HG03565 (cell line): Measurements from ENCODE around the gene ATP12A.

ENCODE experiments used
- ATAC-seq: cut with Tn5 transposase; IDR thresholded peaks from one replicate; pipeline ENCODE4 v1.9.1; 2021; ENCODE audit warnings: mild to moderate bottlenecking, moderate library complexity; ENCODE audit not compliant: unreplicated experiment

Gene ATP12A

DNA sequence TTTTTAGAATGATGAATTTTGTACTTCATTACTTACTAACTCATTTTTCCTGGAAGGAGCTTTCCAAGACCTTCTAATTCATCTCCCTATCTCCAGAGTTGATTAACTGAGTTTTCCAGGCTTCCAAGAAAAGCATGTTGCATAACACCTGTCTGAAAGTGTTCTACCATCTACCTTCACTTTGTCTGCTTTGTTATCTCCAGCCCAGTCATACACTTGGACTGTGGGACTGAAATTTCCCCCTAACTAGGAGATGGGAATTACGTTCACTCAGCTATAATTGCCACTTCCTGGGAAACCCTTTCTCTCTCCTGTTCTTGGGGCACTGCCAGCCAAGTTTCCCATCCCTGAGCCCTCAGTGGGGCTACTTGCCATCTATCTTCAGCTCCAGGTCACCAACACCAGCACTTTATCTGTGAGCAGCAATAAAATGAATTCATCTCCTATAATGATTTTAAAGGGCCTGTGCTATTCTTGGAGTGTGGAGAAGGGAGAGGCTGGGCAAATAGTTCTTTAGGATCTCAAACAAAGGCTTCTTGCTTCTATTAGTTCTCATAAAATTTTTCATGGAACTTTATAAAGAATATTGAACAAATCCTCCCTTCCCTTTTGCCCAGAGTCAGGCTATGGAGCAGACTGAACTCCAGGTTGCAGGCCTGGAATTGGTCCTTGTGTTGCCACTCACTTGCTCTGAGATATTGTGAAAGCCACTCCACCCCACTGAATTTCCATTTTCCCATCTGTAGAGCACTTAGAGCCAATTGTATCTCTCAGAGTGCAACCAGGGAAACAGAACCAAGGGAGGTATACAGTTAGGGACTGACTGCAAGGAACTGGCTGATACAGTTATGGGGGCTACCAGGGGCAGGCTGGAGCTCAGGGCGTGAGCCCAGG, 17.8 kb upstream of the ATP12A start:
- no peak for ATAC-seq

DNA sequence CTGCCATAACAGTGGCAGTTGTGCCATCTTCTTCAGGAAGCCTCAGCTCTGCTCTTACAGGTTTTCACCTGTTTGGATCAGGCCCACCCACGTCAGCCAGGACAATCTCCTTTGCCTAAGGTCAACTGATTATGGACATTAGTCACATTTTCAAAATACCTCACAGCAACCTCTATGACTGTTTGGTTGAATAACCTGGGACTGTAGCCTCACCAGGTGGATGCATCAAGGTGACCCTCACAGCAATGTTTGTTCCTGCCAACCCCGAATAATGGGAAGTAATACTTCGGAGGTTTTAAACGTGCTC, 17.2 kb upstream of the ATP12A start:
- no peak for ATAC-seq

DNA sequence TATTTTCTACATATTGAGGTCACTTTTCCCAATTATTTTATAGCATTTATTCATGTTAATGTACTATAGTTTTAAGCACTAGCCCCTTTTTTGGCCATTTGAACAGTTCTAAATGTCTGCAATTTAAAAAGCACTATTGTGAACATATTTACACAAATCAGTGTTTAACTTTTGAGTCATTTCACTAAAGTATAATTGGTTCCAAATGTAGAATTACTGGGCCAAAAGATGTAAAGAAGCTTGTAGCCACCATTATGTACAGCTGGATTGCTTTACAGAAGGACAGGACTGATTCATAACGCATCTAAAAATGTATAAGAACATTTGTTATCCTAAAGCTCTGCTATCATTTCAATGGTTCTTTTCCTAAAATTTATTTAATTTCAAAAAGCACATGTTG, 16.6 kb upstream of the ATP12A start:
- no peak for ATAC-seq

- ATAC-seq: no peak
Measured at GRCh38 chr13:24664726-24665409, 15.3 kb upstream of the ATP12A start.

GRCh38 chr13:24668511-24668910, 11.7 kb upstream of the ATP12A start:
- ATAC-seq: no peak

DNA sequence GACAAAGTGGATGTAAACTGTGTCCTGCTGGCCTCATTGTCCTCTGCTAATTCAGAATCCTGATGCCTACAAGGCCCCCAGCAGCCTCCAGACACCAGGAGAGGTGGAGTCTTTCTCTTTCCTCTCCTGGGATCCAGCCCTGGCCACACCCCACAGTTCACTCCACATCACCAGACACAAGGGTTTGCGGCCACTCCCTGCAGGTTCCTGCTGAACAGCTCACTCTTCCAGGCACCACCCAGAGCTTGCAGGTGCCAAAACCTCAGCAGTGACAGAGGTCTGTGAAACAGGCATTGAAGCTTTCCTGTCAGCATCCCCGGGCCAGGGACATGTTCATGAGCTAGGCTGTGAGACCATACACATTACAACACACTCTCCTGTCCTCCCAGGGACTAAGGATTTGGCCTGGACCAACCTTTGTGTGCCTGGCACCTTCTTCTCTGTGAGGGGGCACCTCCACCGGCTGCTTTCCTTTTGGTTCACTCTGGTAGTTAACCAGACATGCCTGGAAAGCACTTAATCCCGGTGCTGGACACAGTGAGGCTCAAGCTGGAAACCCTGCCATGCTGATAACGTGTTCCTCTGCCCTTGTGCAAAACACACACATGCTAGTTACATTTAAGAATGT, 11.1 kb upstream of the ATP12A start:
- ATAC-seq: no peak

- ATAC-seq: no peak
Measured at GRCh38 chr13:24670174-24670573, 10.0 kb upstream of the ATP12A start.

GRCh38 chr13:24670961-24671381, 9.2 kb upstream of the ATP12A start:
- ATAC-seq: no peak

- no peak for ATAC-seq
Measured at GRCh38 chr13:24671386-24672113, 8.7 kb upstream of the ATP12A start.

DNA sequence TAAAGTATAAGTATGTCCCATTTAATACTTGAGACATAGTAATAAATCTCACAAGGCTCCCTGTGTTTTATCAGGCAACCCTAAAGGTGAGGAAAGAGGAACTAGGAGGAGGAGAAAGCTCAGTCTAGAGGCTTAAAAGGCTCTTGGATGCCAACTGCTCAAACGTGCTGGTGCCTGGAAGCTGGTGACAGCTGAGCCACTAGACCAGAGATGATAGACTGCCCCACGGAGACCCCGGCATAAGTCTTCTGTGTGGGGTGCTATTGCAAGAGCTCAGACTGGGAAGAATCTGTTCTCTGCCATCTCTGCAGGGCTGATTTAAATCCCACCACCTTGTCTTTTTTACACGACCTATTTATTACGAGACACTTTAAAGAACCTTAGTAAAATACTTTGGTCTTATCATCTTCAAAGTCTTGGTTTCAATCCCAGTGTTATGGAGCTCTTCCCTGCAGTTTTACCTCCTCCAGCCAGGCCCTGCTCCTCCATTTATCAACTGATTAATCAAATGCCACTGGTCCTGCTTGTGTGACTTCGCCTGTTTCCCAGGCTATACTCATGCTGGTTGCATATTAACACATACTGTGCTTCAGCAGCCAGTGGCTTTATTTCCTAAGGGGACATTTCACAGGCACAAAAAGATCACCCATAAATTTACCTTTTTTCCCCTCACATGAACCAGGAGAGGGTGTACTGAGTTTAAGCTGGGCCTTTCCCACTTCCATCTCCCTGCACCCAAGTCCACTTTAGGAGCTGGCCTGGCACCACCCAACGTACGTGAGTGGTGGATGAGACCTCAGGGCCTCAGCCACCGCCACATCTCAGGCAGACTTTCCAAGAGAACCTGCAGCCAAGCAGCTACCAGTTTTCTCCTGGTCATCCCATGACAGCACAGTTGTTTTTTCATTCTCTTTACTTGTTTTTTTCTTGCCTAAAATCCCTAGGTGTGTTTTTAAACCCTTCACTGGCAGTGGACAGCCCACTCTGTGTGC, 7.8 kb upstream of the ATP12A start:
- no peak for ATAC-seq

- ATAC-seq: no peak
Measured at GRCh38 chr13:24675806-24676570, 4.2 kb upstream of the ATP12A start.

DNA sequence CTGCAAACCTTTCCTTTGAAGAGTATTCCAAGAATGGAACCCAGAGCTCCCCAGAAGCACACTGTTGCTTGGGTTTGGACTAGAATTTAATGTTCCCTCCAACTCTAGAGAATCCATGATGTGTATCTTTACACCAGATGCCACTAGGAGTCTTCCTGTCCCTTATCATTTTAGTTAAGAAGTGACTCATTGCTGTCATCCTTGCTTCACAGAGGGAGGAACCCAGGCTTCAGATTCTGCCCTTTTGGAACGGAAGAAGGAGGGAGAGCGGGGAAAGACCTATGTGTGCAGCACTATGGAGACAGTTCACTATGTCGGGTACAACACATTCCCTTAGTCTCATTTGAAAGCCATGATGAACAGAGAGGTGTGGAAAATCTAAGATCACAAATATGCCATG, 2.1 kb upstream of the ATP12A start:
- ATAC-seq: no peak

DNA sequence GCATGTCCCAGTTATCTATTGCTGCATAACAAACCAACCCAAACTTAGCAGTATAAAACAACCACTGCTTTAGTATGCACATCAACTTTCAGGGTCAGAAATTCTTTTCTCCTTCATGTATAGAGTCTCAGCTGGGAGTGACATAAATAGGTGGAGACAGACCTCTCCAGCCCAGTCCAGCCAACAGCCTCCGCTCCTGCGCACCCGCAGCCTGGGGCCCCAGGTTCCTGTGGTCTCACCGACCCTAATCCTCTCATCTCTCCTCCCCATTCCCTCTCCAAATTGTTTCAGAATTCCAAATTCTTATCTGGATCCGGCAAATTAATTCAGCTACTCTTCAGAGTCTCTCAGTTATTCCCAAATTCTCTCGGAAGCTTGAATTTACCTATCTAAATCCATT, 522 bp upstream of the ATP12A start:
- ATAC-seq: no peak

GRCh38 chr13:24680921-24681604, 855 bp downstream of the ATP12A start:
- ATAC-seq: no peak

DNA sequence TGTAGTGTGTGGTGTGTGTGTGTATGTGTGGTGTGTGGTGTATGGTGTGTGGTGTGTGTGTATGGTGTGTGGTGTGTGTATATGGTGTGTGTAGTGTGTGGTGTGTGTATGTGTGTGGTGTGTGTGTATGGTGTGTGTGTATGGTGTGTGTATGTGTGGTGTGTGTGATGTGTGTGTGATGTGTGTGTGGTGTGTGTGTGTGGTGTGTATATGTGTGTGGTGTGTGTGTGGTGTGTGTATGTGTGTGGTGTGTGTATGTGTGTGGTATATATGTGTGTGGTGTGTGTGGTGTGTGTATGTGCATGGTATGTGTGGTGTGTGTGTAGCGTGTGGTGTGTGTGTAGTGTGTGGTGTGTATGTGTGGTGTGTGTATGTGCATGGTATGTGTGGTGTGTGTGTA, 1.7 kb downstream of the ATP12A start:
- ATAC-seq: no peak

GRCh38 chr13:24682353-24682752, 2.1 kb downstream of the ATP12A start:
- ATAC-seq: no peak

DNA sequence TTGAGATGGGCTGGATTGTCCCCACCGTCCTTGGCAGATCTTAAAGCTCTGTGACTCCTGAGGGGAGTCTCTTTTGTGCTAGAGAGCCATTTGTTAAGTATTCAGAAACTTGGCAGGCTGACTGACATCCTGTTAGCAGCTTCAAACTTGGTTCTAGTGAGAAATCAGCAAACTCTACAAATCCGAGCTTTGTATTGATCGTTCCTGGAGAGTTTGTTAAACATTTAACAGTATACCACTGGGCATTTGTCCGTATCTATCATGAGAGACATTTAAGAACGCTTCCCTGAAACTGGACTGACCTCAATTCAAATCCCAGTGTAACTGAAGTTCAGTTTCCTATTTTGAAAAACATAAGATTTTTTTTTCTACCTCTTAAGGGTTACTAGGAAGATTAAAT, 3.1 kb downstream of the ATP12A start:
- ATAC-seq: no peak

GRCh38 chr13:24683838-24684599, 3.8 kb downstream of the ATP12A start:
- no peak for ATAC-seq
